Fibroblast of lung (primary cell): ENCODE data around the gene ARHGAP42.

Experiments
- EZH2 ChIP-seq: IDR thresholded peaks from 2 replicates; pipeline ENCODE4 v1.5.1; 2012; ENCODE audit warnings: low read length, control low read depth, mild to moderate bottlenecking; ENCODE audit errors: missing control alignments
- TF ChIP-seq, protein P1 (sequence below), 2 donors: IDR thresholded peaks in 1 of 2; conservative IDR thresholded peaks in 1 of 2; 1 replicate in 1 of 2; 2 replicates in 1 of 2; pipeline ENCODE4 v1.5.1; 2011 to 2012; ENCODE audit warnings: low read length in 2 of 2, control low read depth in 1 of 2, inconsistent platforms in 1 of 2, low read depth in 1 of 2, mild to moderate bottlenecking in 1 of 2

DNA sequence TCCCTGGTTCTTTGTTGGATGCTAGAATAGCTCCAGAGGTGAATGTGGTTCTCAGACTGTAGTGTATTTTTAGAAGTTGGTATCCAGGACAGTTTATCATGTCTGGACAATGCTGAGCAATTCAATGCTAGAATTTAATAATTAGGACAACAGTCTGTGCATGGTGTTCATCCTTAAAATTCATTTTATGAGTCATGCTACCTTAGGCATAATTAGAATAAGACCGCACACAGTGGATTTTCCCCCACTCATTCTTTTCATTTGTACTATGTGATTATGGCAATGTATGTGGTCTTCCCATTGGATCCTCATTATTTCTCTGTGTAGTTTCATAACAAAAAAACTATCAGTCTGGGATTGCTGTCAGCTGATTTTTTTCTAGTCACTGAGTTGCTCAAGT, 196.7 kb downstream of the ARHGAP42 start:
- TF ChIP-seq, protein P1, sequence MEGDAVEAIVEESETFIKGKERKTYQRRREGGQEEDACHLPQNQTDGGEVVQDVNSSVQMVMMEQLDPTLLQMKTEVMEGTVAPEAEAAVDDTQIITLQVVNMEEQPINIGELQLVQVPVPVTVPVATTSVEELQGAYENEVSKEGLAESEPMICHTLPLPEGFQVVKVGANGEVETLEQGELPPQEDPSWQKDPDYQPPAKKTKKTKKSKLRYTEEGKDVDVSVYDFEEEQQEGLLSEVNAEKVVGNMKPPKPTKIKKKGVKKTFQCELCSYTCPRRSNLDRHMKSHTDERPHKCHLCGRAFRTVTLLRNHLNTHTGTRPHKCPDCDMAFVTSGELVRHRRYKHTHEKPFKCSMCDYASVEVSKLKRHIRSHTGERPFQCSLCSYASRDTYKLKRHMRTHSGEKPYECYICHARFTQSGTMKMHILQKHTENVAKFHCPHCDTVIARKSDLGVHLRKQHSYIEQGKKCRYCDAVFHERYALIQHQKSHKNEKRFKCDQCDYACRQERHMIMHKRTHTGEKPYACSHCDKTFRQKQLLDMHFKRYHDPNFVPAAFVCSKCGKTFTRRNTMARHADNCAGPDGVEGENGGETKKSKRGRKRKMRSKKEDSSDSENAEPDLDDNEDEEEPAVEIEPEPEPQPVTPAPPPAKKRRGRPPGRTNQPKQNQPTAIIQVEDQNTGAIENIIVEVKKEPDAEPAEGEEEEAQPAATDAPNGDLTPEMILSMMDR (conservative IDR thresholded peaks at IDR 0.05 in 1 of 2, IDR thresholded peaks at IDR 0.05 in 1 of 2; ENCODE audit: low read depth in 1 of 2, low read length in 2 of 2): no peak
- no peak for TF ChIP-seq EZH2
